OCI-LY3 (cell line): ENCODE results near the gene SLC13A3.

Experiments used
- CTCF ChIP-seq: fragments of 200-600, 300-600 bp; sonication (generic); IDR thresholded peaks from 2 replicates; pipeline ENCODE4 v1.5.1; 2014; ENCODE audit warnings: antibody characterized with exemption, low read length, low read depth
- EZH2phosphoT487 ChIP-seq: fragments of 200-600 bp; shearing (Covaris generic); IDR thresholded peaks from 2 replicates; pipeline ENCODE4 v1.6.1; 2018; ENCODE audit warnings: antibody characterized with exemption, mixed run types, low read depth

GRCh38 chr20:46624946-46625345 lies 26.3 kb downstream of the SLC13A3 start:
- no peak for TF ChIP-seq CTCF
- no peak for TF ChIP-seq EZH2phosphoT487
